GM18502 (cell line): ENCODE data around the gene ZNF483.
"Not testable (repeated sequence)": the region's sequence is repeated elsewhere in the genome, so short reads cannot be mapped to it uniquely, and the experiment has no call there.

Experiments used
- ATAC-seq: cut with Tn5 transposase; IDR thresholded peaks from one replicate; pipeline ENCODE4 v1.9.1; 2021; ENCODE audit warnings: mild to moderate bottlenecking; ENCODE audit not compliant: unreplicated experiment, poor library complexity

The ZNF483 gene

GRCh38 chr9:111604054-111604615, 79.2 kb downstream of the ZNF483 start:
- no peak for ATAC-seq

GRCh38 chr9:111605041-111605559, 80.1 kb downstream of the ZNF483 start:
- no peak for ATAC-seq

- no peak for ATAC-seq
Observed at GRCh38 chr9:111610149-111610548, 85.2 kb downstream of the ZNF483 start.

GRCh38 chr9:111610845-111611244, 85.9 kb downstream of the ZNF483 start:
- no peak for ATAC-seq

- ATAC-seq, result no peak
Observed at GRCh38 chr9:111613436-111614040, 88.6 kb downstream of the ZNF483 start.

GRCh38 chr9:111615928-111616327, 90.9 kb downstream of the ZNF483 start:
- ATAC-seq, result no peak

- ATAC-seq, result not testable (repeated sequence)
Observed at GRCh38 chr9:111617349-111617748, 92.4 kb downstream of the ZNF483 start.

- ATAC-seq, result no peak
Observed at GRCh38 chr9:111621895-111622480, 97.0 kb downstream of the ZNF483 start.

- no peak for ATAC-seq
Observed at GRCh38 chr9:111622626-111623025, 97.6 kb downstream of the ZNF483 start.
